ENCODE data around the gene SDK1.

Gene SDK1

DNA sequence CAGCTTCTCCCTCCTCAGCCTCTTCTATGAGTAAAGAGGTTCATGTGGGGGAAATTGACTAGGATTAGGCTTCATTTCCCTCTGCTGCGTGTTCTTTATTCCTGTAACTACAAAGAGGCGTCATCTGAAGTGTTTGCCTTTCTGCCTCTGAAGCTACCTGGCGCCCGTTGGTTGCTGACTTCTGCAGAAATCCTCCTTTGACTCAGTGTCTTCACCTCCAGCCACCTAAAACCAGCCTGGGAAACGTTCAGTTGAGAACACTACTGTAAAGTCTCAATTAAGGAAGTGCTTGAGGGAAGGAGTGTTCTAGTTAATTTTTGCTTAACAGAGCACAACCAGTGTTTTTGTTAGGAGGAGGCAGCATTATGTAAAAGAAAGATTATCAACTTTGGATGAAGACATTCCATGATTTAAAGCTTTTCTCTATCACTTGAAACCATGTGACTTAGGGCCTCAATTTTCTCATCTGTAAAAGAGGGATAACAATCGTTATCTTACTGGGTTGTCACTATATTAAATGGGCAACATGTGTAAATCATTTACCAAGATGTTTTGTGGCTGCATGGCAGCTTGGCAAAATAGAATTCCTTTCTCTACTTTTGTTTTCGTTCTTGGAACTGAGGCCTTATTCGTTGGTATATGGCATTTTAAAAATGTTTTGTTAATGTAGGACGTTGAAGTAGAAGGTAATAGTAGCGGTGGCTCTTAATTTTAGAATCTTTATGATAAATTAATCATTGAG lies 642.9 kb downstream of the SDK1 start:
- ATAC-seq (replicated peaks; ENCODE audit: extremely low read depth, poor library complexity, severe bottlenecking) = no peak

GRCh38 chr7:3949242-3949640 lies 648.2 kb downstream of the SDK1 start:
- no peak overlapping the region for H3K4me3 Mint-ChIP-seq
- ATAC-seq (replicated peaks; ENCODE audit: extremely low read depth, poor library complexity, severe bottlenecking) = no peak
- DNase-seq (ENCODE audit: low spot score in 2 of 2) = no peak

More for the DNA sequence above, 642.9 kb downstream of the SDK1 start:
- no peak for DNase-seq (ENCODE audit: low spot score in 2 of 2)
- Mint-ChIP-seq H3K27ac (ENCODE audit: low read depth) (no peak overlapping the region), H3K27me3 (peaks cover 42% of the 10 kb centered on the region), H3K9me3 (peaks cover 12% of the 10 kb centered on the region), H3K36me3 (ENCODE audit: insufficient read depth) (peaks cover 2% of the 10 kb centered on the region), H3K4me1 (no peaks in the 10 kb centered on the region), H3K4me3 (no peak overlapping the region)

GRCh38 chr7:3950249-3950648 lies 649.2 kb downstream of the SDK1 start:
- DNase-seq (ENCODE audit: low spot score in 2 of 2) = no peak
- Mint-ChIP-seq H3K4me3 (no peak overlapping the region), H3K4me1 (no peaks in the 10 kb centered on the region), H3K27me3 (peaks cover 31% of the 10 kb centered on the region), H3K9me3 (peaks cover 4% of the 10 kb centered on the region), H3K36me3 (ENCODE audit: insufficient read depth) (no peaks in the 10 kb centered on the region), H3K27ac (ENCODE audit: low read depth) (no peak overlapping the region)
- ATAC-seq (replicated peaks; ENCODE audit: extremely low read depth, poor library complexity, severe bottlenecking) = no peak

More at GRCh38 chr7:3949242-3949640, 648.2 kb downstream of the SDK1 start:
- Mint-ChIP-seq H3K36me3 (ENCODE audit: insufficient read depth) (no peaks in the 10 kb centered on the region), H3K27ac (ENCODE audit: low read depth) (no peak overlapping the region), H3K9me3 (peaks cover 12% of the 10 kb centered on the region), H3K4me1 (no peaks in the 10 kb centered on the region), H3K27me3 (peaks cover 36% of the 10 kb centered on the region)

- Mint-ChIP-seq H3K36me3 (ENCODE audit: insufficient read depth) (no peaks in the 10 kb centered on the region), H3K9me3 (no peaks in the 10 kb centered on the region), H3K4me3 (no peak overlapping the region), H3K27me3 (peaks cover 39% of the 10 kb centered on the region), H3K27ac (ENCODE audit: low read depth) (no peak overlapping the region), H3K4me1 (no peaks in the 10 kb centered on the region)
- DNase-seq (ENCODE audit: low spot score in 2 of 2) = no peak
- no peak for ATAC-seq (replicated peaks; ENCODE audit: extremely low read depth, poor library complexity, severe bottlenecking)
Observed at GRCh38 chr7:3951316-3952055, 650.4 kb downstream of the SDK1 start.

- Mint-ChIP-seq H3K36me3 (ENCODE audit: insufficient read depth) (no peaks in the 10 kb centered on the region), H3K4me3 (no peak overlapping the region), H3K9me3 (no peaks in the 10 kb centered on the region), H3K27ac (ENCODE audit: low read depth) (no peak overlapping the region), H3K27me3 (peaks cover 45% of the 10 kb centered on the region), H3K4me1 (no peaks in the 10 kb centered on the region)
- no peak for DNase-seq (ENCODE audit: low spot score in 2 of 2)
- ATAC-seq (replicated peaks; ENCODE audit: extremely low read depth, poor library complexity, severe bottlenecking) = no peak
Observed at GRCh38 chr7:3953133-3953532, 652.1 kb downstream of the SDK1 start.

- Mint-ChIP-seq H3K4me1 (no peaks in the 10 kb centered on the region), H3K4me3 (no peak overlapping the region), H3K27me3 (peaks cover 48% of the 10 kb centered on the region), H3K9me3 (no peaks in the 10 kb centered on the region), H3K36me3 (ENCODE audit: insufficient read depth) (no peaks in the 10 kb centered on the region), H3K27ac (ENCODE audit: low read depth) (no peak overlapping the region)
- ATAC-seq (replicated peaks; ENCODE audit: extremely low read depth, poor library complexity, severe bottlenecking) (no peak), DNase-seq (ENCODE audit: low spot score in 2 of 2) (no peak)
Observed at GRCh38 chr7:3953946-3954345, 652.9 kb downstream of the SDK1 start.

DNA sequence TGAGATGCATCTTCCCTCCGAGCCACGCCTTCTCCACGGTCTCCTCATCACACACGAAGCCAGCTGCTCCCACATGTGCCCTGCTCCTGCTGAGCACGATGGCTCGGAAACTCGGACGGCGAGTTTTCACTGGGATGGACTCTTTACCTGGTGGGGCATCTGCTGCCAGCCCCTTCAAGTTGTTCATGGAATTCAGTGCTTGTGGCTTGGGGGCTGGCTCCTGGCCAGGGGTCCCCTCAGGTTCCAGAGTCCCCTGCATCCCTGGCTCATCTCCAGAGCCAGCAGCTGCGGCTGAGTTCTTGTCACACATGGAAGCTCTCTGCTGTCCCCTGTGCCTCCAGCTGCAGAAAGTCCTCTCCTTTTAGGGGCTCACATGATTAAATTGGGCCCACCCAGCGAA lies 654.0 kb downstream of the SDK1 start:
- Mint-ChIP-seq H3K27me3 (peaks cover 48% of the 10 kb centered on the region), H3K36me3 (ENCODE audit: insufficient read depth) (no peaks in the 10 kb centered on the region), H3K27ac (ENCODE audit: low read depth) (no peak overlapping the region)

DNA sequence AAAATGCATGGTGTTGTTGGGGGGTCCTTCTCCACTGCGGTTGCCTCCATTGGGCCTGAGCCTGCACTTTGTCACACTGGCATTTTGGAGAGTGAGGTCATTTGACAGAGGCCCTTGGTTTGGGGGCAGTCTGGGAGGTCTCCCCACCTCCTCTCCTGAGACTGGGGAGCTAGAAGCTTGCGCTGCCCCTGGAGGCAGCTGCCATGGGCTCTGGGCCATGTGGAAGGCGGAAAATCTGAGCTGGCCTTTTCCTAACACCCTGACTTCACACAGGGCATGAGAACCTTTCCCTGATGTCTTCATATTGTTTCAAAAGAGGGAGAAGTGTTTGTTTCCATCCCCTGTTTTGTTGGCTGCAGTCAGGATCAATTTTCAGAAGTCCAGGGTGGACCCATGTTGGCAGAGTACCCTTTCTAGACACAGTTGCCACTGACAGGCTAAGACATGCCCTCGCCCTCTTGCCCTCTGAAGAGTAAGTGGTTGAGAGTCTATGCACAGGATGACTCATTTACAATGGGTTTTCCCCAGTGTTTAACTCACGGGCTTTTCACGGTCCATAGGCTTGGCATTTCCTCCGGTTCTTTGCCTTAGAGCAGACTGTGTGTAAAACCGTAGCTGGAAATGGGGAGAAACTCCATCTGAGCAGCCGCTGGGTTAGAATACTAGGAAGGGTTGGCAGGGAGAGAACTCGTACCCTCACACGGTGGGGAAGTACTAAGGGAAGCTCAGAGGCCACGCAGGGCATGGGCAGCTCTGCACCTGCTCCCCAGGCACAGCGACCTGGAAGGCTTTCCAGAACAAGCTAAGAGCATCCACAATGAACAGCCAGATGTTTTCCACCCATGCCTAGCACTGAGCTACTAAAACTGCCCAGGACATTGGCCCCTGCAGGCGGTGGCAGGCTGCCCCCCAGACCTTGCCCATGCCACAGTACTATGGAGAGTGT lies 655.0 kb downstream of the SDK1 start:
- Mint-ChIP-seq H3K4me3 (no peak overlapping the region), H3K4me1 (no peaks in the 10 kb centered on the region), H3K27me3 (peaks cover 50% of the 10 kb centered on the region), H3K27ac (ENCODE audit: low read depth) (no peak overlapping the region), H3K36me3 (ENCODE audit: insufficient read depth) (no peaks in the 10 kb centered on the region), H3K9me3 (no peaks in the 10 kb centered on the region)
- no peak for DNase-seq (ENCODE audit: low spot score in 2 of 2)
- no peak for ATAC-seq (replicated peaks; ENCODE audit: extremely low read depth, poor library complexity, severe bottlenecking)

More for the DNA sequence above, 654.0 kb downstream of the SDK1 start:
- ATAC-seq (replicated peaks; ENCODE audit: extremely low read depth, poor library complexity, severe bottlenecking) (no peak), DNase-seq (ENCODE audit: low spot score in 2 of 2) (no peak)
- Mint-ChIP-seq H3K4me3 (no peak overlapping the region), H3K9me3 (no peaks in the 10 kb centered on the region), H3K4me1 (no peaks in the 10 kb centered on the region)

DNA sequence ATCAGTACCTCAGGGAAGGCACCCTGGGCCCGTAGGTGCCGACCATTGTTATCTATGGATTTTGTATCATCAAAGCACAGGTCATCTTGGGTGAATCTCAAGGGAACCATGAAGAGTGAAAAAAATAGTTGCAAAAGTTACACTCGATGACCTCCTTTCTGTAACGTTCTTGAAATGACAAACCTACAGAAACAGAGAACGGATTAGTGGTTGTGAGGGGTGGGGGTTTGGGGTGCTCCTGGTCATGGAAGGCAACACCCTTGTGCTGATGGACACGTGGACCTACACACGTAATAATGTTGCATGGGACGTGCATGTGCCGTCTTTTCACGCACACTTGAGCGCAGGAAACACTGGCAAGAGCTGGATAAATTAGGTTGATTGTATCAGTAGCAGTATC lies 655.9 kb downstream of the SDK1 start:
- no peaks in the 10 kb centered on the region for H3K9me3 Mint-ChIP-seq
- no peak overlapping the region for H3K27ac Mint-ChIP-seq (ENCODE audit: low read depth)
- peaks cover 55% of the 10 kb centered on the region for H3K27me3 Mint-ChIP-seq
- DNase-seq (ENCODE audit: low spot score in 2 of 2) = no peak
- no peaks in the 10 kb centered on the region for H3K4me1 Mint-ChIP-seq
- no peak overlapping the region for H3K4me3 Mint-ChIP-seq
- no peaks in the 10 kb centered on the region for H3K36me3 Mint-ChIP-seq (ENCODE audit: insufficient read depth)
- ATAC-seq (replicated peaks; ENCODE audit: extremely low read depth, poor library complexity, severe bottlenecking) = no peak

DNA sequence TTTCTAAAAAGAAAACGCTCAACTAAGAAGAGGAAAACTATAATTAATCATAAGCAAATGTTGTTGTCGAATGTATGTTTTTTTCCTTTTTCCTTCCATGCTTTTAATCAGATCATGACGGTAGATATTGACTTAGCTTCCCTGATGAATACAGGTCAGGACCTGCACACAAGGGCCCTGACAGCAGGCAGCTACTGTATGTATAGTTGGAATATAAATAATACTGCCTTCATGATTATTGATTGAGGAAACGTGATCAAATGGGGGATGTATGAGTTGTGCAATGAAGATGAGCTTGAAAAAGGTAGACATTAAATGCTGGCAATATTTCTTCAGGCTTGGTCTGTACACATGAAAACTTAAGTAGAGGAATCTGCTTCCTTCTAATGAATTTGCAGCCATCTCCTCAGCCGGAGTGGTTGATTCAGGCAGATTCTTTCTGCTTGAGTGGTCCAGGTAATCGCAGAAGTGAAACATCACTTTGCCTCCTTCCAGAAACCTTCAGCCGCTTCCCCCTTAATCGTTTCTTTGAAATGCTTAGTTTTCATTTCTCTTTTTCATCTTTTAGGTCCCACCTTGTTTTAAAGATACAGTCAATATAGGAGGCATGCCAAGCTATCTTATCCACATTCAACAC lies 656.5 kb downstream of the SDK1 start:
- no peaks in the 10 kb centered on the region for H3K36me3 Mint-ChIP-seq (ENCODE audit: insufficient read depth)
- H3K27me3 Mint-ChIP-seq = peaks cover 55% of the 10 kb centered on the region
- H3K4me3 Mint-ChIP-seq = no peak overlapping the region
- ATAC-seq (replicated peaks; ENCODE audit: extremely low read depth, poor library complexity, severe bottlenecking) (no peak), DNase-seq (ENCODE audit: low spot score in 2 of 2) (no peak)
- no peak overlapping the region for H3K27ac Mint-ChIP-seq (ENCODE audit: low read depth)
- H3K4me1 Mint-ChIP-seq = no peaks in the 10 kb centered on the region
- H3K9me3 Mint-ChIP-seq = no peaks in the 10 kb centered on the region

DNA sequence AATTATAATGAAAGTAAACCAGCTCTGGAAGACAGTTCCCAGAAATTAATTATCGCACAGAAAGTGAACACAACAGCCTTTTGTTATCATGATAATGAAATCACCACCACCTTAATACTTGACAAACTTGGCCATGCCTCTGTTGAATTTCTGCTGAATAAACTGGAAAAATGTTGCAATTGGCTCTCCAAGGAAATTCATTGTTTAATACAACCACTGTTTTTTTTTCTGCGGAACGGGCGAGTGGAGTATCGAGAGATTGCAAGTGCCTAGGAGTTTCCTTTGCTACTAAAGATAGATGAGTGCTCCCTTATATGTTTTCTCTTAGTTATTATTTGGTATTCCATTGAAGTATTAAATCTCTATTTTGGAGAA lies 657.0 kb downstream of the SDK1 start:
- H3K9me3 Mint-ChIP-seq = no peaks in the 10 kb centered on the region
- no peak for DNase-seq (ENCODE audit: low spot score in 2 of 2)
- H3K4me3 Mint-ChIP-seq = no peak overlapping the region
- H3K36me3 Mint-ChIP-seq (ENCODE audit: insufficient read depth) = no peaks in the 10 kb centered on the region
- H3K27ac Mint-ChIP-seq (ENCODE audit: low read depth) = no peak overlapping the region
- H3K27me3 Mint-ChIP-seq = peaks cover 55% of the 10 kb centered on the region
- no peaks in the 10 kb centered on the region for H3K4me1 Mint-ChIP-seq
- ATAC-seq (replicated peaks; ENCODE audit: extremely low read depth, poor library complexity, severe bottlenecking) = no peak

- ATAC-seq (replicated peaks; ENCODE audit: extremely low read depth, poor library complexity, severe bottlenecking) (no peak), DNase-seq (ENCODE audit: low spot score in 2 of 2) (no peak)
- no peaks in the 10 kb centered on the region for H3K4me1 Mint-ChIP-seq
- H3K27ac Mint-ChIP-seq (ENCODE audit: low read depth) = no peak overlapping the region
- H3K4me3 Mint-ChIP-seq = no peak overlapping the region
- no peaks in the 10 kb centered on the region for H3K36me3 Mint-ChIP-seq (ENCODE audit: insufficient read depth)
- no peaks in the 10 kb centered on the region for H3K9me3 Mint-ChIP-seq
- H3K27me3 Mint-ChIP-seq = peaks cover 57% of the 10 kb centered on the region
Observed at GRCh38 chr7:3959364-3959763, 658.3 kb downstream of the SDK1 start.

All from central memory CD8-positive, alpha-beta T cell (primary cell).